HCT116 (cell line): ENCODE data around the gene RHCE. TPM values are rescaled to one million over a fixed set of nuclear protein-coding genes. Genes with fewer than 3 reads are reported as not detected.

Source experiments
- ATAC-seq: fragments of 200-7000 bp; cut with Tn5 transposase; 2 replicates; pipeline ENCODE4 v1.9.1; 2020; ENCODE audit warnings: mild to moderate bottlenecking, moderate library complexity
- BruUV-seq: library from RNA; stranded (reverse); fragments of 400-500 nt; replicated peaks from 2 replicates; lab custom pipeline; 2021; lab: Mats Ljungman, UMichigan
- CTCF ChIA-PET: fragments of 300-600 bp; sonication (Branson Sonifier 250); formaldehyde crosslinking; loops from one replicate; lab custom pipeline; 2021; ENCODE audit warnings: antibody characterized with exemption; lab: Charles Lee
- POLR2A ChIA-PET: fragments of 300-600, 350-600 bp; sonication (Branson Sonifier 250); formaldehyde crosslinking; loops from one replicate; lab custom pipeline; 2021; ENCODE audit warnings: antibody characterized with exemption; lab: Charles Lee
- RAD21 ChIA-PET, 2 experiments: fragments of 300-600 bp; sonication (Branson Sonifier 250); formaldehyde crosslinking; loops; one replicate each; lab custom pipeline; 2023; ENCODE audit warnings: low total read pairs in 2 of 2; ENCODE audit not compliant: uncharacterized antibody in 2 of 2, unreplicated experiment in 2 of 2, low non-redundant PET in 1 of 2; lab: Charles Lee
- DNase-seq: peaks from one replicate; pipeline ENCODE4 v3.0.0-alpha.2; 2010; ENCODE audit warnings: low read depth, low spot score
- H2AFZ ChIP-seq: fragments of 200-600 bp; shearing (Covaris generic), sonication (generic); 2 replicates; pipeline ENCODE4 v1.6.1; 2017; ENCODE audit warnings: low read depth, mixed run types, mixed read lengths, antibody characterized with exemption, low read length; ENCODE audit not compliant: poor library complexity, severe bottlenecking
- H3K27ac ChIP-seq: 2 replicates; pipeline ENCODE4 v1.5.1; 2012; ENCODE audit warnings: low read depth, low read length
- H3K27me3 ChIP-seq: fragments of 200-600 bp; sonication (generic); 2 replicates; pipeline ENCODE4 v1.6.1; 2016; ENCODE audit warnings: mixed run types, low read length, mixed read lengths; ENCODE audit not compliant: insufficient read depth
- H3K36me3 ChIP-seq, 2 experiments: fragments of 200-500 bp in 1 of 2; fragments of 200-600 bp in 1 of 2; sonication (Bioruptor generic) in 1 of 2; sonication (generic) in 1 of 2; 2 replicates each; pipeline versions ENCODE4 v1.5.1 to v1.6.1; 2014 to 2016; ENCODE audit warnings: low read length in 2 of 2, inconsistent platforms in 1 of 2, mixed read lengths in 1 of 2, mixed run types in 1 of 2; ENCODE audit not compliant: insufficient read depth in 2 of 2, control insufficient read depth in 1 of 2
- H3K4me1 ChIP-seq, 2 experiments: fragments of 200-600 bp in 1 of 2; sonication (generic) in 1 of 2; 2 replicates each; pipeline versions ENCODE4 v1.5.1 to v1.6.1; 2012 to 2017; ENCODE audit warnings: low read length in 2 of 2, inconsistent platforms in 1 of 2, mild to moderate bottlenecking in 1 of 2, mixed read lengths in 1 of 2, mixed run types in 1 of 2, moderate library complexity in 1 of 2; ENCODE audit not compliant: insufficient read depth in 2 of 2, control insufficient read depth in 1 of 2
- H3K4me2 ChIP-seq: fragments of 200-600 bp; sonication (generic); 2 replicates; pipeline ENCODE4 v1.6.1; 2017; ENCODE audit warnings: mixed run types, low read length, mixed read lengths
- H3K4me3 ChIP-seq, 2 experiments: fragments of 200-600 bp in 1 of 2; sonication (generic) in 1 of 2; replicated peaks in 1 of 2; 2 replicates each; pipeline ENCODE4 v1.5.1; 2011 to 2016; ENCODE audit warnings: low read length in 2 of 2, control low read depth in 1 of 2, low read depth in 1 of 2, mild to moderate bottlenecking in 1 of 2, mixed read lengths in 1 of 2, mixed run types in 1 of 2
- H3K79me2 ChIP-seq: fragments of 200-600 bp; sonication (generic); 2 replicates; pipeline ENCODE4 v1.6.1; 2017; ENCODE audit warnings: mild to moderate bottlenecking, mixed run types, low read length, moderate library complexity, mixed read lengths; ENCODE audit not compliant: insufficient read depth
- H3K9ac ChIP-seq: fragments of 200-600 bp; sonication (generic); 2 replicates; pipeline ENCODE4 v1.6.1; 2016; ENCODE audit warnings: low read length, mixed read lengths
- H3K9me2 ChIP-seq: fragments of 200-600 bp; sonication (generic), shearing (Covaris generic); 2 replicates; pipeline ENCODE4 v1.6.1; 2017; ENCODE audit warnings: mixed run types, mild to moderate bottlenecking, moderate library complexity; ENCODE audit not compliant: insufficient read depth
- H3K9me3 ChIP-seq, 2 experiments: fragments of 200-500 bp in 1 of 2; fragments of 200-600 bp in 1 of 2; sonication (Bioruptor generic) in 1 of 2; sonication (generic) in 1 of 2; 2 replicates each; pipeline ENCODE4 v1.6.1; 2014 to 2017; ENCODE audit warnings: low read length in 2 of 2, mixed read lengths in 2 of 2, inconsistent platforms in 1 of 2, low read depth in 1 of 2, mild to moderate bottlenecking in 1 of 2, mixed run types in 1 of 2, moderate library complexity in 1 of 2; ENCODE audit not compliant: control insufficient read depth in 1 of 2, insufficient read depth in 1 of 2
- H4K20me1 ChIP-seq: fragments of 200-600 bp; sonication (generic), shearing (Covaris generic); 2 replicates; pipeline ENCODE4 v1.6.1; 2017; ENCODE audit warnings: mixed run types, mild to moderate bottlenecking, moderate library complexity; ENCODE audit not compliant: insufficient read depth
- EGR1 ChIP-seq: IDR thresholded peaks from 2 replicates; pipeline ENCODE4 v1.6.1; 2012; ENCODE audit warnings: low read depth
- FOSL1 ChIP-seq: IDR thresholded peaks from 2 replicates; pipeline ENCODE4 v1.6.1; 2012; ENCODE audit warnings: low read depth
- JUND ChIP-seq: IDR thresholded peaks from 2 replicates; pipeline ENCODE4 v1.6.1; 2012
- MAX ChIP-seq: IDR thresholded peaks from 2 replicates; pipeline ENCODE4 v1.6.1; 2012
- POLR2A ChIP-seq: IDR thresholded peaks from 2 replicates; pipeline ENCODE4 v1.7.0; 2011; ENCODE audit warnings: borderline replicate concordance; ENCODE audit not compliant: insufficient read depth, insufficient read length; ENCODE audit errors: extremely low read depth
- SP1 ChIP-seq: IDR thresholded peaks from 2 replicates; pipeline ENCODE4 v1.6.1; 2012; ENCODE audit warnings: low read depth
- TCF7L2 ChIP-seq: IDR thresholded peaks from 2 replicates; pipeline ENCODE4 v1.7.0; 2011; ENCODE audit warnings: borderline replicate concordance, inconsistent platforms; ENCODE audit not compliant: insufficient read depth, insufficient read length; ENCODE audit errors: extremely low read depth
- ZFX ChIP-seq: fragments of 450-650 bp; IDR thresholded peaks from 2 replicates; pipeline ENCODE4 v1.6.1; 2017
- ZNF274 ChIP-seq: fragments of 200-500 bp; sonication (Bioruptor generic); IDR thresholded peaks from 2 replicates; pipeline ENCODE4 v1.6.1; 2014; ENCODE audit warnings: mild to moderate bottlenecking, low read depth, low read length, inconsistent platforms
- intact Hi-C: fragments of 100-400 bp; cut with micrococcal nuclease; formaldehyde crosslinking; loops from 2 replicates; pipeline ENCODE4 v1.10.0; 2022
- total RNA-seq: library from RNA; stranded (reverse); gene quantifications from one replicate; pipeline ENCODE4 v1.2.1, GENCODE V29; 2021; ENCODE audit not compliant: unreplicated experiment
- TF ChIP-seq, protein P1 (sequence below): IDR thresholded peaks from 2 replicates; pipeline ENCODE4 v1.6.1; 2012; ENCODE audit warnings: low read depth

RHCE gene
- total RNA-seq, 1 experiment from 2014 or later = 0.64 TPM

DNA sequence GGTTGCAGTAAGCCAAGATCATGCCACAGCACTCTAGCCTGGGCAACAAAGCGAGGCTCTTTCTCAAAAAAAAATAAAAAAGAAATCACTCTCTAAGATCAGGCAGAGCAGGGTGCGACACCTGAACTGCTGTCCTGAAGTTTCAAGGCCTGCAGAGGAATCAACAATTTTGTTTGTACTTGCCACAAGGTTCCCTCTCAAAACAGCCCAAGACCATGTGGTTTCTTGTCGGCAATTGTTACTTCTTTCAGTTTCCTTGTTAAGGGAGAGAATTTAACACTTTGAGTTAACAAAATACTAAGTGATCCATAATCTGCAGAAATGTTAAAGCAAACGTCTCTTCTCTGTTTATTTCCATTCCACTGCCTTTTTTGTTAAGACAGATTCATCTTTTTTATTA, 46.6 kb upstream of the RHCE start:
- no peaks in the 10 kb centered on the region for H3K4me1 ChIP-seq
- H3K9me2 ChIP-seq = no peaks in the 10 kb centered on the region
- H3K9me3 ChIP-seq = no peaks in the 10 kb centered on the region
- H3K9ac ChIP-seq = no peak overlapping the region
- no peaks in the 10 kb centered on the region for H3K79me2 ChIP-seq
- TF ChIP-seq TCF7L2 = no peak
- TF ChIP-seq ZNF274 = no peak
- TF ChIP-seq JUND = no peak
- no peak for TF ChIP-seq SP1
- no peak for TF ChIP-seq MAX
- no peak for TF ChIP-seq EGR1
- TF ChIP-seq FOSL1 = no peak
- no peak for TF ChIP-seq ZFX
- no peak overlapping the region for H3K27ac ChIP-seq
- ChIA-PET RAD21 (no interaction called here), CTCF (interaction anchor here (1.2 kb wide), 1 partner anchor 9 kb away, joined by 4 read pairs; no protein-coding TSS in a partner anchor), POLR2A (no interaction called here)
- H2AFZ ChIP-seq = no peak overlapping the region
- BruUV-seq = no TSS peak
- H3K27me3 ChIP-seq = no peaks in the 10 kb centered on the region
- ATAC-seq (no peak), DNase-seq (no peak)
- no peaks in the 10 kb centered on the region for H3K36me3 ChIP-seq
- no peak overlapping the region for H3K4me2 ChIP-seq
- H4K20me1 ChIP-seq = no peaks in the 10 kb centered on the region
- H3K4me3 ChIP-seq = no peak overlapping the region
- intact Hi-C loops = no loop called here

DNA sequence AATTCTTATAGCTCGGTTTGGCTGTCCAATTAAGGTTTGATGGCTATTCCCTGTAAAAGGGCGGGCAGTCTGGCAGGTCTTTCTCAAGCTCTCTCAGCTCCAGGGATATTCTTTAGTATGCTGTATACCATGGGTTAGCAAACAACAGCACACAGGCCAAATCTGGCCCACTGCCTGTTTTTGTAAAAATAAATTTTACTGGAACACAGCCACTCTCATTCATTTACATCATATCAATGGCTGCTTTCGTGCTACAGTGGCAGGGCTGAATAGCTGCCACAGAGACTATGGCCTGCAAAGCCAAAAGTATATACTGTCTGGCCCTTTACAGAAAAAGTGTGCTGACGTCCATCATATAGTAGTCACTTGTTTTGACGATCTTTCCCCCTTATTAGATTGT, 42.1 kb upstream of the RHCE start:
- DNase-seq = no peak
- TF ChIP-seq, protein P1, sequence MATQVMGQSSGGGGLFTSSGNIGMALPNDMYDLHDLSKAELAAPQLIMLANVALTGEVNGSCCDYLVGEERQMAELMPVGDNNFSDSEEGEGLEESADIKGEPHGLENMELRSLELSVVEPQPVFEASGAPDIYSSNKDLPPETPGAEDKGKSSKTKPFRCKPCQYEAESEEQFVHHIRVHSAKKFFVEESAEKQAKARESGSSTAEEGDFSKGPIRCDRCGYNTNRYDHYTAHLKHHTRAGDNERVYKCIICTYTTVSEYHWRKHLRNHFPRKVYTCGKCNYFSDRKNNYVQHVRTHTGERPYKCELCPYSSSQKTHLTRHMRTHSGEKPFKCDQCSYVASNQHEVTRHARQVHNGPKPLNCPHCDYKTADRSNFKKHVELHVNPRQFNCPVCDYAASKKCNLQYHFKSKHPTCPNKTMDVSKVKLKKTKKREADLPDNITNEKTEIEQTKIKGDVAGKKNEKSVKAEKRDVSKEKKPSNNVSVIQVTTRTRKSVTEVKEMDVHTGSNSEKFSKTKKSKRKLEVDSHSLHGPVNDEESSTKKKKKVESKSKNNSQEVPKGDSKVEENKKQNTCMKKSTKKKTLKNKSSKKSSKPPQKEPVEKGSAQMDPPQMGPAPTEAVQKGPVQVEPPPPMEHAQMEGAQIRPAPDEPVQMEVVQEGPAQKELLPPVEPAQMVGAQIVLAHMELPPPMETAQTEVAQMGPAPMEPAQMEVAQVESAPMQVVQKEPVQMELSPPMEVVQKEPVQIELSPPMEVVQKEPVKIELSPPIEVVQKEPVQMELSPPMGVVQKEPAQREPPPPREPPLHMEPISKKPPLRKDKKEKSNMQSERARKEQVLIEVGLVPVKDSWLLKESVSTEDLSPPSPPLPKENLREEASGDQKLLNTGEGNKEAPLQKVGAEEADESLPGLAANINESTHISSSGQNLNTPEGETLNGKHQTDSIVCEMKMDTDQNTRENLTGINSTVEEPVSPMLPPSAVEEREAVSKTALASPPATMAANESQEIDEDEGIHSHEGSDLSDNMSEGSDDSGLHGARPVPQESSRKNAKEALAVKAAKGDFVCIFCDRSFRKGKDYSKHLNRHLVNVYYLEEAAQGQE = no peak
- no peak for TF ChIP-seq ZFX
- TF ChIP-seq POLR2A = no peak
- no peak for TF ChIP-seq ZNF274
- H3K36me3 ChIP-seq = no peaks in the 10 kb centered on the region
- ATAC-seq = no peak
- RAD21 ChIA-PET = no interaction called here
- POLR2A ChIA-PET = no interaction called here
- no peak overlapping the region for H2AFZ ChIP-seq
- no peaks in the 10 kb centered on the region for H3K9me3 ChIP-seq
- H3K9ac ChIP-seq = no peak overlapping the region
- H3K79me2 ChIP-seq = no peaks in the 10 kb centered on the region
- H3K4me3 ChIP-seq = no peak overlapping the region
- H3K4me2 ChIP-seq = no peak overlapping the region
- no peaks in the 10 kb centered on the region for H3K9me2 ChIP-seq
- H3K4me1 ChIP-seq = no peaks in the 10 kb centered on the region
- H3K27ac ChIP-seq = no peak overlapping the region
- H3K27me3 ChIP-seq = no peaks in the 10 kb centered on the region
- H4K20me1 ChIP-seq = no peaks in the 10 kb centered on the region
- intact Hi-C loops = no loop called here
- CTCF ChIA-PET = no interaction called here
- BruUV-seq = no TSS peak
